NCI-H2081 (cell line): ENCODE results near the gene PLA2G12B.
"Not testable (repeated sequence)": the region's sequence is repeated elsewhere in the genome, so short reads cannot be mapped to it uniquely, and the experiment has no call there.

Source experiments
- DNase-seq, 2 experiments: peaks; one replicate each; lab custom pipeline; 2025; lab: John Stamatoyannopoulos, UW

The PLA2G12B gene, protein sequence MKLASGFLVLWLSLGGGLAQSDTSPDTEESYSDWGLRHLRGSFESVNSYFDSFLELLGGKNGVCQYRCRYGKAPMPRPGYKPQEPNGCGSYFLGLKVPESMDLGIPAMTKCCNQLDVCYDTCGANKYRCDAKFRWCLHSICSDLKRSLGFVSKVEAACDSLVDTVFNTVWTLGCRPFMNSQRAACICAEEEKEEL

GRCh38 chr10:72954596-72955554, at the start of gene PLA2G12B:
Gene PLA2G12B (minus strand): TSS chr10:72954806. CDS start chr10:72954685, 121 bp downstream.
- no peak for DNase-seq

- no peak for DNase-seq
These were observed 49.2 kb upstream of the PLA2G12B start for GRCh38 chr10:73003822-73004221.

GRCh38 chr10:73000973-73001372, 46.4 kb upstream of the PLA2G12B start:
- no peak for DNase-seq

GRCh38 chr10:72997099-72997498, 42.5 kb upstream of the PLA2G12B start:
- DNase-seq: no peak

GRCh38 chr10:72995459-72995858, 40.9 kb upstream of the PLA2G12B start:
- not testable (repeated sequence) for DNase-seq

DNA sequence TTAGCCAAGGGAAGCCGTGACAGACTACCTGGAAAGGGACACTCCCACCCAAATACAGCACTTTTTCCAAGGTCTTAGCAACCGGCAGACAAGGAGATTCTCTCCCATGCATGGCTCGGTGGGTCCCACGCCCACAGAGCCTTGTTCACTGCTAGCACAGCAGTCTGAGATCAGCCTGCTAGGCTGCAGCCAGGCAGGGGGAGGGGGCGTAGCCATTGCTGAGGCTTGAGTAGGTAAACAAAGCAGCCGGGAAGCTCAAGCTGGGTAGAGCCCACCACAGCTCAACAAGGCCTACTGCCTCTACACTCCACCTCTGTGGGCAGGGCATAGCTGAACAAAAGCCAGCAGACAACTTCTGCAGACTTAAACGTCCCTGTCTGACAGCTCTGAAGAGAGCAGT, 35.2 kb upstream of the PLA2G12B start:
- DNase-seq: not testable (repeated sequence)

- DNase-seq: not testable (repeated sequence)
These were observed 30.0 kb upstream of the PLA2G12B start for GRCh38 chr10:72984618-72985017.

DNA sequence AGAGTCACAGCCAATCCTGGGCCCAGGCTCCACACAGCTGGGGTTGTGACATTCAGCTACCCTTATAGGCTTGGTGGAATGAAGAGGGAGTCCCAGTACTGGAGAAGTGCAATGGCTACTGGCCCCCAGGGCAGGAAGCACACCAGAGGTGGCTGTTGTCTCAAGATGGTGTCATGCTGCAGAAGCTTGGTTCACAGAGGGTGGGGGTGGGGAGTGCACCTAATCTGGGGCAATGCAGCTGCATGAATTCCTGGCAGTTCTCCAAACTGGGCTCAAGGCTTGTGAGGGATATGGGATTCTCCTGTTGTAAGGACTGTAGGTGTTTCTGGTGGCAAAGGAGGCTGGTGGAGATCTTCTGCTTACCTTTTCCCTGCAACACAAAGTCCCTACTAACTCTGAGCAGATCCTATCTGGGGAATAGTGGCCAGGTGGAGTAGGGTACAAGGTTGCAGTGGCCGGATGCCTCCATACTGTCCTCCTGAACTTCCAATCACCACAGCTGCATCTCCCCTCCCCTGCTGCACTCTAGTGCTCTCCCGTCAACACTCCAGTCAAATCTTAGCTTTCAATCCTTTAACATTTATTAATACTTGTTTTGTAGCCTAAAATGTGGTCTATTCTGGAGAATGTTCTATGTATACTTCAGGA, 27.4 kb upstream of the PLA2G12B start:
- DNase-seq: no peak

DNA sequence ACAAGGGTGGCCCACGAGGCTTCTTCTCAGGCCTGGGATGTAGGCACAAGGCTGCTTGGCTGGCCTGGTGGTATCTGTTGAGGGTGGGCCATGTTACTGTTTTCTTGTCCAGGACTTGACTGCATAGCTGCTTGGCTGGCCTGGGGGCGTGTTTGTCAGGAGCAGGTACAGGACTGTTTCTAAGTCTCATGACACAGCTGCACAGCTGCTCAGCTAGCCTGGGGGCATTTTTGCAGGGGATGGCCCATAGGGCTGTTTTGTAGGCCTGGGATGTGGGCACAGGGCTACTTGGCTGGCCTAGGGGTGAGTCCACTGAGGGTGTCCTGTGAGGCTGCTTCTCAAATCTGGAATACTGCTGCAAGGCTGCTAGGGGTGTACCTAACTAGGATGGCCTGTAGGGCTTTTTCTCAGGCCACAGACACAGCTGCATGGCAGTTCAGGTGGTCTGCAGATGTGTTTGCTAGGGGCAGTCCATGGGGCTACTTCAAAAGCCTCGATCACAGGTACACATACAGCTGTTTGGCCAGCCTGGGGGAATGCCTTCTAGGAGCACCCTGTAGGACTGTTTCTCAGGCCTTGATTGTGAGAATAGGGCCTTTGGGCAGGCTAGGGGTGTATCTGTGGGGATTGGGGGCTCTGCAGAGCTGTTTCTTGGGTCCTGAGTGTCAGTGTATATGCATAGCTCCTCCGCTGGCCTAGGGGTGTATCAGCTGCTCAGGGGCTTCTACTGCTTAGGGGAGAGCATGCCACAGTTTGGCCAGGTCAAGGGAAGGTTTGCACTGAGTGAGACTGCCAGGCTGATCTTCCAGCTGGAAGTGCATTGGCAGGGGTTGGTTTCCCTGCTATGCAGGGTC, 26.6 kb upstream of the PLA2G12B start:
- DNase-seq: no peak

- no peak for DNase-seq
These were observed 25.7 kb upstream of the PLA2G12B start for GRCh38 chr10:72980348-72980747.

DNA sequence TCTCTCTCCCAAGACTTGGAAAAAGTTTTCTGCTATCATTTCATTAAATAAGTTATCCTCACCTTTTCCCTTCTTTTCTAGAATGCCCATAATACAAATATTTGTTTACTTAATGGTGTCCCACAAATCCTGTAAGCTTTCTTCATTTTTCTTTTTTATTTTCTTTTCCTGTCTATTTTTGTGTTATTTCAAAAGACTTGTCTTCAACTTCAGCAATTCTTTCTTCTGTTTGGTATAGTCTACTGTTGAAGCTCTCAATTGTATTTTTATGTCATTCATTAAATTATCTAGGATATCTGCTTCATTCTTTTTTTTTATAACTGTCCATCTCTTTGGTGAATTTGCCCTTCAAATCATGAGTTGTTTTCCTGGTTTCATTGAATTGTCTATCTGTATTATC, 25.1 kb upstream of the PLA2G12B start:
- DNase-seq: no peak

DNA sequence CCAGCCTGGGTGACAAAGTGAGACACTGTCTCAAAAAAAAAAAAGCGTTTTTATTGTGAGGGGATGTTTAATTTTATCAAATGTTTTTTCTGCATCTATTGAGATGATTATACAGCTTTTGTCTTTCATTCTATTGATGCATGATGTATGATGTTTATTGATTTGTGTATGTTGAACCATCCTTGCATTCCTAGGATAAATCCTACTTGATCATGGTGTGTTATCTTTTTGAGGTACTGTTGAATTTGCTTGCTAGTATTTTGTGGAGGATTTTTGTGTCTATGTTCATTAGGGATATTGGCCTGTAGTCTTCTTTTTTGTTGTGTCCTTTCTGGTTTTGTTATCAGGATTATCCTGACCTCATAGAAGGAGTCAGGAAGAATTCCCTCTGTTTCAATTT, 22.3 kb upstream of the PLA2G12B start:
- DNase-seq: no peak

DNA sequence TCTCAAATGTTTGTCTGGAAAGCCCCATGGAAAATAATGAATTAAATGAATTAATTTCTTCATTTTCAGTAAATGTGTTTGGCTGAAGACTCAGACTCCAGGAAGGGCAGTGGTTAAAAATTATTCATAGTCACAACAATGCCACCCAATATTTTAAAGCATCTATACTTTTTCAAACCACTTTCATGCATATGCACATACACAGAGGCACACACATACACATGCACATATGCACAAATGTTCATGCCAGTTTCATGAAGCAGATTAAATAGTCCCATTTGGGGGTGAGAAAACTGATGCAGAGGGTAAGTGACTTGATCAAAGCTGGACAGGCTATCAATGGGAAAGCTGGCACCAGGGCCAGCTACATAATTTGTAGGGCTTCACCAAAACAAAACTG, 1.4 kb upstream of the PLA2G12B start:
- no peak for DNase-seq

GRCh38 chr10:72954230-72954595, 393 bp downstream of the PLA2G12B start:
- no peak for DNase-seq

DNA sequence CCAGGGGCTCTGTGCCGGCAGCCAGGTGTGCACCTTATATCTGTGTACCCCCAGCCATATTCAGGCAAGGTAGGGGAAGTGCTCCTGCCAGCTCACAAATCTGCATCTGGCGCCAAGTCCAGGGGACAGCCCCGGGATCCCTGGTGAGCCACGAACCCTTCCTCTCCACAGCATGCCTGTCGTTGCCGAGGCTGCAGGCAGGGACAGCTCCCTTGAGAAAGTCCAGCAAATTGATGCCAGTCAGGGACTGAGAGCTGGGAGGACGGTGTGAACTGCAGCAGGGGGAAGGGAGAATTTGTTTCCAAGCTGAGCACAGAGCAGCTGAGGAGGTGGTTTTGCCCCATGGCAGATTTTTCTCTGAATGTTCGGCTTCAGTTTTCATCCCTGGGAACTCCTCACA, 919 bp downstream of the PLA2G12B start:
- no peak for DNase-seq

GRCh38 chr10:72952642-72953158, 1.9 kb downstream of the PLA2G12B start:
- DNase-seq: no peak

DNA sequence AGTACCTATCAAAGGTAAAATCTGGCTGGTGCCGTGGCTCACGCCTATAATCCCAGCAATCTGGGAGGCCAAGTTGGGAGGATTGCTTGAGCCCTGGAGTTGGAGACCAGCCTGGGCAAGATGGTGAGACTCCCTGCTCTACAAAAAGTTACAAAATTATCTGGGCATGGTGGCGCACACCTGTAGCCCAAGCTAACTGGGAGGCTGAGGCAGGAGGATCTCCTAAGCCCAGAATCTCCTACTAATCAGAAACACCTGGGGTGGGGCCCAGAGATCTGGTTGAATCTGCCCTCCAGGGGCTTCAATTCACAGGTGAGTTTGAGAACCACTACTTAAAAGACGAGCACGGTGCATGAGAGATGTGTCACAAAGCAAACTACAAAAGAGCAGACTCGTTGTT, 2.4 kb downstream of the PLA2G12B start:
- DNase-seq: no peak

- no peak for DNase-seq
These were observed 2.8 kb downstream of the PLA2G12B start for GRCh38 chr10:72951760-72952159.

DNA sequence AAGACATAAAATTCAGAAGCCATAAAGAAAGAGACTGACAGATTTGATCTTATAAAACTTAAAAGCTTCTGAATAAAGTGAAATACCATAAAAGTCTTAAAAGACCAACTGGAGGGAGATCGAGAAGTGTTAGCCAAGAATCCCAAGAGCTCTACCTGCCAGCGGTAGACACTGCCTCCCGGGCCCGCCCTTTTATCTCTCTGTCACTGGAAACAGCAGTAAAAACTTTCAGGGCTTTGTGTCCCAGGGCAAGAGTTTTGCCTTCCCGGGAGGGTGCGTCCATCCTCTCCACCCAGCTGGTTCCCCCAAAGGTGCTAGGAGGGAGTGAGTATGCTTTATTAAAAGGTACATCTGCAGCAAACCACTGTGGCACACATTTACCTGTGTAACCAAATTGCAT, 5.8 kb downstream of the PLA2G12B start:
- no peak for DNase-seq

- DNase-seq: no peak
These were observed 7.6 kb downstream of the PLA2G12B start for GRCh38 chr10:72946963-72947362.

DNA sequence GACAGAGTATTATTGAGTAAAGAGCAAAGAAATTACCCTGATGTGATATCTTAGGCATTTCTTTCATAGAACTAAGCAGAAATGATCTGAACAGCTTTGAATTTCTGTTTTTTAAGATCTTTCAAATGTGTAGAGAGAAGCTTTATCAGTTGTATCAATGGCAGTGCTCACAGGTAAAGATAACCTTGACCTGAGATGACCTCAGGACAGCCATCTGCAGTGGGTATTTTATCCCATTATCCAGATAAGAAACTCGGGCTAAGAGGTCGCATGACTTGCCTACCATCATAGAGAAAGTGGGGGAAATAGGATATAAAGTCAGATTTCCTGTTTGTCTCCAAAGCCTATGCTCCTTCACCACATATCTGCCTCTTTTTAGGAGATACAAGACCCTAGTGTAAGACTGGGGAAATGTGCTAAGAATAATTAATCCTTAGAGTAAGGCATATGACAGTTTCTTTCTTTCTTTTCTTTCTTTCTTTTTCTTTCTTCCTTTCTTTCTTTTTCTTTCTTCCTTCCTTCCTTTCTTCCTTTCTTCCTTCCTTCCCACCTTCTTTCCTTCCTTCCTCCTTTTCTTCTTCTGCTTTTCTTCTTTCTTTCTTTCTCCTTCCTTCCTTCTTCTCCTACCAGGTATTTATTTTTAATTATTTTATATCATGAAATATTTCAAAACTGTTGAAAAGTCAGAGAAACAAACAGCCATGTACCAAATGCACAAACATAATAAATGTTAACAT, 10.9 kb downstream of the PLA2G12B start:
- DNase-seq: no peak
